ENCODE measurements around the gene PDCD1. TPM values are rescaled to one million over a fixed set of nuclear protein-coding genes. Genes with fewer than 3 reads are reported as not detected.
A peak's percentile ranks its signal among the peaks of the same experiment; 100 is the strongest.

PDCD1 gene
- total and polyA plus RNA-seq, 2 donors (not counting 1 experiment from before 2014, with no cell fraction given) = 0.28 to 1.3 TPM

DNA sequence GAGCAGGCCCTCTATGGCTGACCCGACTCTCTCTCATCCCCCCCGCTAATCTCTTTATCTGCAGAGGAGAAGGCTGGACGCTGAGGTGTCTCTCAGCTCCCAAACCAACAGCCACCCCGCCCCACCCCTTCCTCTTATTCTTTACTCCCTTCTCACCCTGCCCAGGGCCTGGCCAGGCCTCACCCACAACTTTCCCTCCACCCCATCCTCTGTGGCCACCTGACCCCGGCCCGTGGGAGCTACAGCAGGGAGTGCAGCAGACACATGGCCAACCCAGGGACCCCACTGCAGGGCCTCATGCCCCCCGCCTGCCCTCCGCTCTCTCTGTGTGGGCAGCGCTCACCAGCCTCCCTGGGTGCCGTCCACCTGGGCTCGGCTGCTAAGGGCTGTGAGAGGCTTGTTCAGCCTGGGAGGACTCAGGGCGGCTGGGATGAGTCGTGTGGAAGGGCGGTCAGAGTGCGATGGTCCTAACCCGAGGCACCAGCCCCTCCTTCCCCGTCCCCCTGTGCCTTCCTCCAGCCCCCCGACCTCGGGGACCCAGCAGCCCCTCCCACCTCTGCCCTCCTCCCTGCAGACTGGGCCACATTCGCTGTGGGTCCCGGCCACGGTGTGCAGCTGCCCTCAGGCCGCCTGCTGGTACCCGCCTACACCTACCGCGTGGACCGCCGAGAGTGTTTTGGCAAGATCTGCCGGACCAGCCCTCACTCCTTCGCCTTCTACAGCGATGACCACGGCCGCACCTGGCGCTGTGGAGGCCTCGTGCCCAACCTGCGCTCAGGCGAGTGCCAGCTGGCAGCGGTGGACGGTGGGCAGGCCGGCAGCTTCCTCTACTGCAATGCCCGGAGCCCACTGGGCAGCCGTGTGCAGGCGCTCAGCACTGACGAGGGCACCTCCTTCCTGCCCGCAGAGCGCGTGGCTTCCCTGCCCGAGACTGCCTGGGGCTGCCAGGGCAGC, 42.9 kb downstream of the PDCD1 start:
- DNase-seq = no peak
- H3K4me1 ChIP-seq (ENCODE audit: control insufficient read depth in 2 of 2, insufficient read depth in 2 of 2, low read length in 2 of 2) = peaks cover 10 to 30% of the 10 kb centered on the region in 2 donors
- 94% methylated on average over 41 of the region's 48 CpGs for WGBS (ENCODE audit: insufficient coverage)
- no peak overlapping the region for H3K4me3 ChIP-seq (ENCODE audit: control extremely low read depth in 1 of 5, extremely low read depth in 1 of 5, insufficient read depth in 1 of 5, low read depth in 2 of 5, low read length in 4 of 5)
- POLR2A ChIA-PET = no interaction called here
- no peaks in the 10 kb centered on the region for H3K79me2 ChIP-seq (ENCODE audit: control insufficient read depth, insufficient read depth, low read length)
- H3K9me3 Mint-ChIP-seq (ENCODE audit: insufficient read depth) = no peaks in the 10 kb centered on the region
- H3K36me3 ChIP-seq (replicated peaks in 1 of 2; ENCODE audit: control extremely low read depth in 1 of 2, control insufficient read depth in 1 of 2, extremely low read depth in 1 of 2, insufficient read depth in 2 of 2, low read length in 1 of 2) = no peaks in the 10 kb centered on the region
- no peak overlapping the region for H2AFZ ChIP-seq (ENCODE audit: insufficient read depth, low read depth, low read length, poor library complexity, severe bottlenecking)
- peaks cover 17% of the 10 kb centered on the region for H3K4me1 Mint-ChIP-seq
- H3K4me2 ChIP-seq (replicated peaks; ENCODE audit: low read depth, low read length, poor library complexity, severe bottlenecking) = no peak overlapping the region
- no peak overlapping the region for H3K27ac ChIP-seq (ENCODE audit: low read length in 2 of 2)
- CTCF ChIA-PET = no interaction called here
- ATAC-seq (ENCODE audit: low read depth) = no peak
- no peak overlapping the region for H3K4me3 Mint-ChIP-seq
- no peaks in the 10 kb centered on the region for H4K20me1 ChIP-seq (ENCODE audit: control insufficient read depth, insufficient read depth, low read length, poor library complexity, severe bottlenecking)
- peak overlapping the region; percentile 74 for H3K27ac Mint-ChIP-seq
- peaks cover 11% of the 10 kb centered on the region for H3K27me3 Mint-ChIP-seq
- H3K9ac ChIP-seq (ENCODE audit: low read length) = no peak overlapping the region
- H3K9me3 ChIP-seq (ENCODE audit: control extremely low read depth in 1 of 3, control insufficient read depth in 2 of 3, insufficient read depth in 1 of 3, low read length in 2 of 3) = peaks cover 0 to 15% (median 0%) of the 10 kb centered on the region in 3 donors
- intact Hi-C loops (cut with micrococcal nuclease) = no loop called here
- TF ChIP-seq, protein P1, sequence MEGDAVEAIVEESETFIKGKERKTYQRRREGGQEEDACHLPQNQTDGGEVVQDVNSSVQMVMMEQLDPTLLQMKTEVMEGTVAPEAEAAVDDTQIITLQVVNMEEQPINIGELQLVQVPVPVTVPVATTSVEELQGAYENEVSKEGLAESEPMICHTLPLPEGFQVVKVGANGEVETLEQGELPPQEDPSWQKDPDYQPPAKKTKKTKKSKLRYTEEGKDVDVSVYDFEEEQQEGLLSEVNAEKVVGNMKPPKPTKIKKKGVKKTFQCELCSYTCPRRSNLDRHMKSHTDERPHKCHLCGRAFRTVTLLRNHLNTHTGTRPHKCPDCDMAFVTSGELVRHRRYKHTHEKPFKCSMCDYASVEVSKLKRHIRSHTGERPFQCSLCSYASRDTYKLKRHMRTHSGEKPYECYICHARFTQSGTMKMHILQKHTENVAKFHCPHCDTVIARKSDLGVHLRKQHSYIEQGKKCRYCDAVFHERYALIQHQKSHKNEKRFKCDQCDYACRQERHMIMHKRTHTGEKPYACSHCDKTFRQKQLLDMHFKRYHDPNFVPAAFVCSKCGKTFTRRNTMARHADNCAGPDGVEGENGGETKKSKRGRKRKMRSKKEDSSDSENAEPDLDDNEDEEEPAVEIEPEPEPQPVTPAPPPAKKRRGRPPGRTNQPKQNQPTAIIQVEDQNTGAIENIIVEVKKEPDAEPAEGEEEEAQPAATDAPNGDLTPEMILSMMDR (IDR thresholded peaks at IDR 0.05) = no peak
- TF ChIP-seq EZH2 (IDR thresholded peaks at IDR 0.05; ENCODE audit: borderline replicate concordance, insufficient read depth, low read depth, low read length, poor library complexity, severe bottlenecking) = no peak
- peaks cover 0 to 18% (median 0%) of the 10 kb centered on the region in 4 experiments for H3K27me3 ChIP-seq (replicated peaks in 1 of 4; ENCODE audit: control extremely low read depth in 1 of 4, control insufficient read depth in 3 of 4, insufficient read depth in 4 of 4, low read length in 3 of 4)
